GM18951 (cell line): ENCODE results near the gene PTK6.
A peak's percentile ranks its signal among the peaks of the same experiment; 100 is the strongest.

Experiments
- POLR2A ChIP-seq: IDR thresholded peaks from 4 replicates; pipeline ENCODE4 v1.6.1; 2011; ENCODE audit warnings: mild to moderate bottlenecking; ENCODE audit not compliant: insufficient read length, insufficient read depth; ENCODE audit errors: extremely low read depth
- in situ Hi-C: fragments of 300-500 bp; cut with MboI; formaldehyde crosslinking; loops from one replicate; pipeline ENCODE4 v1.12.0; 2022; ENCODE audit warnings: low sequenced_read_pairs, mixed read lengths, inconsistent platforms; ENCODE audit not compliant: unreplicated experiment

The PTK6 gene

DNA sequence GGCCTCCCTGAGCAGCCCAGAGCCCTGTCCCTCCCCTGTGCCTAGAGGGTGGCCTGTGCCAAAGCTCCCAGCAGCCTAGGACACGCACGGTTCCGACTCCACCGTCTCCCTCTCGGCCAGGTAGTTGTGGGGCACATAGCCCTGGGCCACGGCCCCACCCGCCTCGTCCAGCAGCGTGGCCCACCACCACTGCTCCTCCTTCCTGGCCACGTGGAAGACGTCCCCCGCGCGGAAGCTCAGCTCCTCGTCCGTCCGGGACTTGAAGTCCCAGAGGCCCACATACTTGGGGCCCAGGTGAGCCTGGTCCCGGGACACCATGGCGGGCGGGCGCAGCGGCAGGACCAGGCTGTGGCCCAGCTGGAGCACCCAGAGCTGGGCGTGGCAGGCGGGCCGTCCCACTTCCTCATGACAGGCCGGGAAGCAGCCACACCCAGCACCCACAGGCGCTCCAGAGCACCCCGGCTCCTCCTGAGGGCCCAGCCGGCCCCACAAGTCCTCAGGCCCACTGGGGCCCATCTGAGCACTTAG, at the start of gene PTK6:
Gene PTK6, minus strand, starts transcription at position 380 of the 528 bp plus-strand sequence. Its CDS starts 62 bp downstream, at position 318.
- in situ Hi-C loops = no loop called here

GRCh38 chr20:63586797-63587196, 49.6 kb upstream of the PTK6 start:
- in situ Hi-C loops = no loop called here
- no peak for TF ChIP-seq POLR2A

More for the DNA sequence above, at the start of gene PTK6:
- TF ChIP-seq POLR2A = no peak

GRCh38 chr20:63585616-63586565, 48.7 kb upstream of the PTK6 start:
- no peak for TF ChIP-seq POLR2A
- in situ Hi-C loops = no loop called here

DNA sequence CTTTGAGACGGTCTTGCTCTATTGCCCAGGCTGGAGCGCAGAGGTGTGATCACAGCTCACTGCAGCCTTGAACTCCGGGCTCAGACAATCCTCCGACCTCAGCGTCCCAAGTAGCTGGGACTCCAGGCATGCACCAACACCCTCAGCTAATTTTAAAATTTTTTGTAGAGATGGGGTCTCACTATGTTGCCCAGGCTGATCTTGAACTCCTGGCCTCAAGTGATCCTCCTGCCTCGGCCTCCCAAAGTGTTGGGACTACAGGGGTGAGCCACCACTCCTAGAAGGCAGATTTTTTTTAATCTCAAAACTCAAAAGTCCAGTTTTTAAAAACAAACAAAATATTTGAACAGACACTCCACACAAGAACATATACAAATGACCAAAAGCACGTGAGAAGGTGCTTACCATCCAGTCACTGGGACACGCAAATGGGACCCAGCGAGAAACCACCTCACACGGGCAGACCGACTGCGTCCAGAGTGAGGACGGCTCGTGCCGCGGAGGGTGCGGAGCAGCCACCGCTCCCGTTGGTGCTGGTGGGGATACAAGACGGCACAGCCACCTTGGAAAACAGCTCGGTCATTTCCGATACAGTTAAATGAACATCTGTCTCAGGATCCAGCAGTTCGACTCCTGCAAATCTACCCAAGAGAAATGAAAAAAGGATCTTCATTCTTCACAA, 45.3 kb upstream of the PTK6 start:
- in situ Hi-C loops = no loop called here

GRCh38 chr20:63580796-63581461, 43.8 kb upstream of the PTK6 start:
- no peak for TF ChIP-seq POLR2A
- in situ Hi-C loops = no loop called here

More for the DNA sequence above, 45.3 kb upstream of the PTK6 start:
- TF ChIP-seq POLR2A = no peak

- TF ChIP-seq POLR2A = no peak
- in situ Hi-C loops = no loop called here
Observed at GRCh38 chr20:63579017-63579694, 42.0 kb upstream of the PTK6 start.

DNA sequence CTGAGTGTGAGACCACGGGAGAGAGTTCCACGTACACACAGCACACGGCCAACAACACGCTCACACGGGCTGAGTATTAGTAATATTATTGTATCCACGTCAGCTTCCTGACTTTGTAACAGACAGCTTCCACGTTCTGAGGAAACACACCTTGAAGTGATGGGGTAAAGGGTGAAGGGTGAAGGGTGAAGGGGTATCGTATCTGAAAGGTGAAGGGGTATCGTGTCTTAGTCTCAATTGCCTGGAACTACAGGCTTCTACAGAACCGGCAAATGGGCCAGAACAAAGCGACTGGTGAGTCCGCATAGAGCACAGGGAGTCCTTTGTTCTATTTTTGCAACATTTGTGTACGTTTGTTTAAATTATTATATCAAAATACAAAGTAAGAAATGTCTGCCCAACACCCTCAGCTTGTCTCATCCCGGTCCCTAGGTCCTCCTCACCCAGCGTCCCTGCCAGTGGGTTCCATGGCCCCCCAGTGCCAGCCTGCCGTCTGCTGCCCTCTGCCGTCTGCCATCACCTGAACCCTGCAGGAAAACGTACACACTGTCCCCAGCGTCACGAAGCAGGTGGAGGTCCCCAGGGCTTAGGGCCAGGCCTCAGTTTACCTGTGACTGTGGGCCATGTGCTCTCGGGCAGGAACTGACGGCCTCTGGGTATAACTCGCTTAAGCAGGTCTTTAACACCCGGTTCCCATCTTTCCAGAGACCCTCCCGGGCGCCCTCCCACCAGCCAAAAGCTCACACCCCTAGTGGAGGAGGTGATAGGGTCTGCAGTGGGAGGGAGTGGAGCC, 41.2 kb upstream of the PTK6 start:
- in situ Hi-C loops = no loop called here
- TF ChIP-seq POLR2A = no peak

- no peak for TF ChIP-seq POLR2A
- in situ Hi-C loops = no loop called here
Observed at GRCh38 chr20:63577317-63577894, 40.2 kb upstream of the PTK6 start.

DNA sequence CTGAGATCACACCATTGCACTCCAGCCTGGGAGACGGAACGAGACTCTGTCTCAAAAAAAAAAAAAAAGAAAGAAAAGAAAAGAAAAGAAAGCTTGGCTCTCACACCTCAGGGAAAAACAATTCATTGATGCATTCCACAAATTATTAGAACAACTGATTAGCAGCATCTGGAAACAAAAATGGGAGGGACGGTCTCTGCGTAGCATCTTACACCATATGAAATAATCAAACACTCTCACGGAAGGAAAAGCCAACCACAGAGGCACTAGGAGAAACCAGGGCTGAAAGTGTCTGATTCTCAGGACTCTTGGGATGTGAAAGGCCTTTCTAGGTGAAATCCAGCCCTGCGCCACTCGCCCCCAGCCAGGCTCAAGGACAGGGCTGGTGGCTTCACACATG, 39.1 kb upstream of the PTK6 start:
- in situ Hi-C loops = no loop called here

DNA sequence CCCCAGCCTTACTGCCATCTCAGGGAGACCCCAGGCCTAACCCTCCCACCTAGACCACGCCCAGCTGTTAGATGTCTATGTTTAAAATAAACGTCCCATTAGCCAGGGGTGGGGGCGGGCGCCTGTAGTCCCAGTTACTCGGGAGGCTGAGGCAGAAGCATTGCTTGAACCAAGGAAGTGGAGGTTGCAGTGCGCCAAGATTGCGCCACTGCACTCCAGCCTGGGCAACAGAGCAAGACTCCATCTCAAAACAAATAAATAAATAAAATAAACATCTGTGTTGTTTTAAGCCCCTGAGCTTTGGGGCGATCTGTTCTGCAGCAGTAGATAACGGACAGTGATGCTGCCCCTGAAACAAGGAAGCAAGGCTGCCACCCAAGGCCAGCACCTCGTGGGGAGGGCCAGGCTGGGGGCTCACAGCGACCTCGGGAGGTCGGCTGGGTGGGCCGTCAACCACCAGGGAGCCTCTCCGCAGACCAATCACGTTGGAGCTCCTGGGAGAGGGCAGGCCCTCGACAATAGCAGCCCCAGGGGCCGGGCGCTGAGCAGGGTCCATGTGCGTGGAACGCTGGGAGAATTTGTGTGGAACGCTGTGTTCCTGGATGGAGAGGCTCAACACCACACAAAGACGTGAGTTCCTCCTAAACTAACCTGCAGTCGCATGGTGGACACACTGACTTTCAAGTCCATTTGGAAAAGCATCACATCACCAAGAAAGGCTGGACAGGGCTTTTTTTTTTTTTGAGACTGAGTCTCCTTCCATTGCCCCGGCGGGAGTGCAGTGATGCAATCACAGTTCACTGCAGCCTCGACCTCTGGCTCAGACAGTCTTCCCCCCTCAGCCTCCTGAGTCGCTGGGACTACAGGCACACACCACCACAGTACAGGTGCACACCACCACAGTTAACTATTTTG, 37.9 kb upstream of the PTK6 start:
- in situ Hi-C loops = no loop called here
- no peak for TF ChIP-seq POLR2A

More for the DNA sequence above, 39.1 kb upstream of the PTK6 start:
- no peak for TF ChIP-seq POLR2A

DNA sequence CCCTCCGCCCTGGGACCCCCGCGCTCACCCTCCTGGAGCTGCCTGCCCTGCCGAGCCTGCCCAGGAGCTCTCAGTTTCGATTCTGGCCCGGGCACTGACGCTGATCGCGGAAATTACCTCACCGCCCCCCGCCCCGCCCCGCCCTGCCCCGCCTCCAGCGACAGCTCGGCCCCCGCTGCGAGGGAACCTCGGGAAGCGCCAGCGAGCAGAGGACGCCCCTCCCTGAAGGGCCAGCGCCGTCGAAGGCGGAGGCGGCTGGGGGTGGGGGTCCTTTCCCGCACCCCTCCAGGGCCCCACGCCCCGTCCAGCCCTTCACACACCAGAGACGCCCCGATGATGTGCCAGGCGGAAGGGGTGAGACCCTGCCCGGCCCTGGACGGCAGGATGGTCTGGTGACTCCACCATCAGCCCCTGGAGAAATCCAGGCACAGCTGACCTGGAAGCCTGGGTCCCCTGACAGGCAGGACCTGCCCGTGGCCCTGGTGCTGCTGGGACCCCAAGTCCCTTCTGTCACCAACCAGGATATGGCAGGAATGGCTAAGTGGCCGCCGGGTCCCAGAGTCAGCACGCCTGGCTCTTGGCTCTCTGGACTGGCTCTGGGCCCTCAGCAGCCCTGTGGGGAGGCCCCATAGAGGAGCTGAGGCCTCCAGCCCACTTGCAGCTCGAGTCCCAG, 37.1 kb upstream of the PTK6 start, which contains the start of gene HELZ2:
Gene HELZ2, minus strand, starts transcription at position 84 of the 673 bp plus-strand sequence. CDS start 1,854 bp downstream, outside the sequence.
- in situ Hi-C loops = no loop called here
- TF ChIP-seq POLR2A = peak; percentile 53
